Camera-type eye (tissue), 1 donor: ENCODE data around the gene CDRT15L2. TPM values are rescaled to one million over a fixed set of nuclear protein-coding genes. Genes with fewer than 3 reads are reported as not detected.

Source experiments
- total RNA-seq: library from RNA; depleted of rRNA; stranded (reverse); fragments of >200 nt; gene quantifications from one replicate; pipeline ENCODE4 v1.2.3, GENCODE V29; 2014

CDRT15L2 gene
- not detected for total RNA-seq

DNA sequence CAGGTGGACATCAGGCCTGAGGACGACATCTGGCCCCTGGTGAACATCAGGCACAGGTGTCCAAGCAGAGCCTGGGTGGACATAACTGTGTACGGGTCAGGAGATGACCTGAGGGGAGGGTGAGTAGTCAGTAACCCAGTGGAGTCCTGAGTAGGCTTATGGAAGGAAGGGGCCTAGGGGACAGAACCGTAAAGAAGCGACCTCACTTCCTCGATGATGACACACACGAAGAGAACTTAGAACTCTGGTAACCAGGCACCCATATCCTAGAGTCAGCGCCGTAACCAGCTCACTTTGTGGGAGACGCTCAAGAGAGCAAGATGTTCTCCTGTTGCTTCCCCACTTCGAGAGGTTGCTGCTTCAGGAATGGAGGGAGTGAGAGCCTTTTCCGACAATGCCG, at the start of gene CDRT15L2:
CDRT15L2 (plus strand) TSS at position 301 of the 400 bp plus-strand sequence; CDS start at position 321, 20 bp downstream.

Other genes starting within 250 kb of the CDRT15L2 start
- gene LGALS9B, start 112.2 kb upstream of the CDRT15L2 start, total RNA-seq = not detected